GM21528 (cell line): Measurements from ENCODE around the gene IL10.

Experiments used
- ATAC-seq: cut with Tn5 transposase; IDR thresholded peaks from one replicate; pipeline ENCODE4 v1.9.1; 2021; ENCODE audit warnings: mild to moderate bottlenecking, moderate library complexity; ENCODE audit not compliant: unreplicated experiment, low FRiP score

IL10 gene

DNA sequence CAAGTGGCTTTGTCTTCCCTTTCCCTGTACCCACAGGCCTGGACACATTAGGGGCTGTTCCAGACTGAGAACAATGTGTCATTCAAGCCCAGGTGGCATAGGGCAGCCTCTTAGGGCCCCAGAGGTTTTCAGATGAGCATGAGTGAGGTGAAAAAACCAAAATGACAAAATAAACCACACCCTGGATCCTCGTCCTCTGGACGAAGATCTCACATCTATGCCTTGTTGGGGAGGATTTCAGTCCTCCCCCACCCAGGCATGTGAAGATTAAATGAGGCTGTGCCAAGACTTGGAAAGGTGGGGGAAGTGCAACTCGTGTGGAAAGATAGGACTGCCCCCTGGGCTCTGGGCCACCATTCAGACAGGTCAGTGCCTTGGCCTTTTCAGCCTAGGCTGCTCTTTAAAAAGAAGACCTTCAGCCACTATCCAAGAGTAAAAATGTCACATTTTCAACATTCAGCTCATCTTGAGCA, 34.5 kb downstream of the IL10 start:
- ATAC-seq: no peak

DNA sequence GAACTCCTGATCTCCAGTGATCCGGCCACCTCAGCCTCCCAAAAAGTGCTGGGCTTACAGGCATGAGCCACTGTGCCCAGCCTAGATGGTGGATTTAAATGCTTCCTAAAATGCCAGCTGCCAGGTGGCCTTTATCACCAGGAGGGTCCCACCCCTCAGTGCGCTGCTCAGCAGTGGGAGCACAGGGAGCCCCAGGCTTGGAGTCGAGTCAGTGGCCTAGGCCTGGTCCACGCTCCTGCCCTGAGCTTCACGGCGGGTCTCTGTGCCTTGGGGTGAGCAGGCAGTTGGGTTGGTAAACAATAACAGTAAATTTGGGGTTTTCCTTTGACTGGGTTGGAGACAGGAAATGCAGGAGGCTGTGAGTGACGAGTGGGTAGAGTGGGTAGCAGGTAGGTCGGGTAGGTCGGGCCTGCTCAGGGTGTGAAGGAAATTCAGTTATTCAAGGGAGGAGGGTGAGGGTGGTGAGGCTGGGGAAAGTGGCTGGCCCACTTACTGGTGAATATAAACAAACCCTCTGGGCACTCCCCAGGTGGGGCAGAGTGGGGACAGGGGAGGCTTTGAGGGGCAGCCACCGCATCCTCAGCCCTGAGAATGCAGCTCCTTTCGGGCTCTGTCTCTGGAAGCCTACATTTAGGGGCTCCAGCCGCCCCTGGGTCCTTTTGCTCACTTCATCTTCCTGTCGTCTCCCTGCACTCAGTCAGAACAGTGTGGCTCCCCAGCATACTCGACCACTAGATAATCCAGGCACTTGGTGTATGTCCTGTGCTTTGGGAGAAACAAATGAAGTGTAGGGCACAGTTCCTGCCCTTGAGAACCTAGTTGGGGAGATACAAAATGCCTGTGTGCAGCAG, 35.2 kb downstream of the IL10 start:
- ATAC-seq: no peak

DNA sequence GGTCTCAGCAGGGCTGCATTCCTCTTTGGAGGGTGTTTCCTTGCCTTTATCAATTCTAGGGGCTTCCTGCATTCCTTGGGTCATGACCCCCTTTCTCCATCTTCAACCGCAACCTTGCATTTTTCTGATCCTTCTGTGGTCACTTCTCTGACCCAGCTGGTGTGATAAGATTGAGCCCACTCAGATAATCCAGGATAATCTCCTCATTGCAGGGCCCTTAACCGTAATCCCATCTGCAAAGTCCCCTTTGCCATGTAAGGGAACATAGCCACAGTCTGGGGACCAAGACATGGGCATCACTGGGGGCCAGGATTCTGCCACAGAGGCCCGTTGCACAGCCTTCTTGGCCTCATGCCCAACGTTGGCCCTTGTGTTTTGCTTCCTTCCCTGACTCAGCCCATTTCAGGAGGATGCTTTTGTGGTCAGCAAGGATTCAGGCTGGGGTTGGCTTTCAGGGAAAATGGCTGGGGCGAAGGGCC, 36.7 kb downstream of the IL10 start:
- no peak for ATAC-seq

DNA sequence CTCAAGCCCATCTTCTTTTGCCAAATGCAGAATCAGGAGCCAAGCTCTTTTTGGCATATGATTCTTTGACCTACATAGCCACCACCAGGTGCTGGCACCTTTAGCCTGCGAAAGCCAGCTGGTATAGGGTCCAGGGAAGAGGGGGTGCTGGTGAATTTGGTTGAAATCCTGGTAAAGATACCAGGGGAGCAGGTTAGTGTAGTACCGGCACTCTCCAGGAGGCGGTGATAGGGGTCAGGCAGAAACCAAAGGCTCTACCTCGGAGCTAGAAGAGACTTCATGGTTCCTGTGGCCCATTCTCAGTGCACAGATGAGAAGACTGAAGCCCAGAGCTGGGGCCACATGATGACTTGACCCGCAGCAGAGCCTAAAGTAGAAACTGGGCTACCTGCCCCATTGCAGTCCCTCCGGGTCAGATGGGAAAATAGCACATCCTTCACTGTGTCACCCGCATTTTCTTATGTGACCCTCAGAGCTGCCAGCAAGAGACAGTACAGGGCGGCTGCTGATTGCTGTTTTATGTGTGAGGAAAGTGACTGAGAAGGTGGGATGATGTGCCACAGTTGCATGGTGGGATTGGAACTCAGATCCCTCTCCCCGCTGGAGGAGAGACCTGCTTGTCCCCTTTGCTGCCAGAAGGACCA, 37.7 kb downstream of the IL10 start:
- ATAC-seq: no peak

DNA sequence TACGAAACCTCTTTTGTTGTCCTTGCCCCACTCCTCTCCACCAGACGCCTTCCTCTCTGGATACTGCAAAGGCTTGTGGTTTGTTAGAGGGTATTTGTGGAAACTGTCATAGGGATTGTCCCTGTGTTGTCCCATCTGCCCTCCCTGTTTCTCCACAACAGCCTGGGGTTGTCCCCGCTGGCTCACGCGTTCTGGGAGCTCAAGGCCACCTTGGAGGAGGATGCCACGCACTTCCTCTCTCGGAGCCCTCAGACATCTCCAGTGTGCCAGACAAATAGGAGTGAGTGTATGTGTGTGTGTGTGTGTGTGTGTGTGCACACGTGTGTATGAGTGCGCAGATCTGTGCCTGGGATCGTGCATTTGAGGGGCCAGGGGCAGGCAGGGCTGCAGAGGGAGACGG, 39.3 kb downstream of the IL10 start:
- ATAC-seq: no peak

DNA sequence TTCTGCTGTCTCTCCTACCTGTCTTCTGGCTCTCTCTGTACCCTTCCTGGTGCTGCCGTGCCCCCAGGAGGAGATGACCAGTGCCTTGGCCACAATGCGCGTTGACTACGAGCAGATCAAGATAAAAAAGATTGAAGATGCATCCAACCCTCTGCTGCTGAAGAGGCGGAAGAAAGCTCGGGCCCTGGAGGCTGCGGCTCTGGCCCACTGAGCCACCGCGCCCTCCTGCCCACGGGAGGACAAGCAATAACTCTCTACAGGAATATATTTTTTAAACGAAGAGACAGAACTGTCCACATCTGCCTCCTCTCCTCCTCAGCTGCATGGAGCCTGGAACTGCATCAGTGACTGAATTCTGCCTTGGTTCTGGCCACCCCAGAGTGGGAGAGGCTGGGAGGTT, 39.8 kb downstream of the IL10 start:
- ATAC-seq: no peak

DNA sequence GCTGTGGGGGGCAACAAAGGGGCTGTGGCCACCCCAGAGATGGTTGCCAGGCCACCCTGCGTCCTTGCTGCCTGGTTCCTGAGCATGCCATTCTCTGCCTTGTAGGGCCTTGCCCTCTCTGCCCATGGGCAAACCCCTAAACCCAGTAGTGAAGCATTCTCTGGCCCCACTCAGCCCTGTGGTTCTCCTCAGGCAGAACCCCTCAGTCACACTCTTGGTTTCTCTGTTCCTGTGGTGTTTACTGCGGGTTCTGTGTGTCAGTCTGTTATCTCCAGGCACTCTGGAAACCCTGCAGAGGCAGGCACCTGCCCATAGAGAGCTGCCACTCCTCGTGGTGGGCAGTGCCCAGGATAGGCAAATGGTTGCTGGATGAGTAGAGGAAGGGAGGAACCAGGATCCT, 42.8 kb downstream of the IL10 start:
- ATAC-seq: no peak

DNA sequence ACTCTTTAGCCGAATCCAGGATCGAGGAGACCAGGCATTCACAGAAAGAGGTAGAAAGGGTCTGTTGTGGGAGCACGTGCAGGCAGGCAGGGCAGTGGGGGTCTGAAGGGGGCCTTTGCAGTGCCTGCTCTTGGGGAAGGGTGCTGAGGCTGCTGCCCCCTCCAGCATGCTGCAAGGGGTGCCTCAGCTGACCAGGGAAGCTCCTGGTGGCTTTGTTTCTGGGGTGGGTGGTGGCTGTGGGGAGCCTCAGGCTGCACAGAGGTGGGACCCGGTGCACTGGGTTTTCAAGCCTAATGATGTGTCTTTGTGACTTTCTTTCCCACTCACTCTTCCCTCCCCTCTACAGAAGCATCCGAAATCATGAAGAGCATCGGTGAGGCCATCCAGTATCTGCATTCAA, 43.2 kb downstream of the IL10 start:
- ATAC-seq: no peak

DNA sequence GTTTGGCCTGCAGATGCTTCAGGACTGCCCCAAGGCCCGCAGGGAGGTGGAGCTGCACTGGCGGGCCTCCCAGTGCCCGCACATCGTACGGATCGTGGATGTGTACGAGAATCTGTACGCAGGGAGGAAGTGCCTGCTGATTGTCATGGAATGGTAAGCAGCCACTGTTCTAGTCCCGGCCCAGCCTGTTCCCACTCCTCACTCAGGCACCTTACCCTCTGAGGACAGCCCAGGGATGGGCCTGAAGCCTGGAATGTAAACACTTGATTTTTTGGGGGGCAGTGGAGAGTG, 43.7 kb downstream of the IL10 start:
- no peak for ATAC-seq

DNA sequence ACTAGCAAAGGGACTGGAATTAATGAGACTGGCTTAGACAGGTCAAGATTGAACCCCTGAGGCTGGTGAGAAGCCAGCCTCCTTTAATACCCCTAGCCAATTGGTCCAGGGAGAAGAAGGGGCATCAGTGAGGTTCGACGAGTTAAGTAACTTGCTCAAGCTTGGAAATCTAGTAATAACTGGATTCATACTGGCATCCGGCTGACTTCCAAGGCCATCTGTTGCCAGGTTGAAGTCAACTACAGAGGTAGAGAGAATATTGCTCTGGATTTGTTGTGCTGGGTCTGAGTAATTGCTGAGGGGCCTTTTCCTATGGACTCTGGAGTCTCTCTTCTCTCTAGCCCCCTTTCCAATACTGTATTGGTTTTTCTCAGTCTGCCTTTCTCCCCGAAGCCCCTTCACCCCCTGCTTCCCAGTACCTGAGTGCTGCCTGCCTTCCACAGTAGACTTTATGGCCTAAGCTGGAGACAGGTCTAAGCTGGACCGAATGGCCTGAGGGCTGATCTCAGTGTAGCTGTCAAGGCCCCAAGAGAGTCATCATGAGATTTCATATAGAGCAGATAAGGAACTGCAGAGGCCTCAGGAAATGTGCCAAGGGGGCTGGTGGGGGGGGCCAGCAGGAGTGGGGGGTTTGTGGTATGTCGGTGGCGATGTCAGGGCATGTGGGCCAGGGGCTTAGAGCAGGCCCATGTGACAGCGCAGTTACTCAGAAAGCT, 44.2 kb downstream of the IL10 start:
- no peak for ATAC-seq

DNA sequence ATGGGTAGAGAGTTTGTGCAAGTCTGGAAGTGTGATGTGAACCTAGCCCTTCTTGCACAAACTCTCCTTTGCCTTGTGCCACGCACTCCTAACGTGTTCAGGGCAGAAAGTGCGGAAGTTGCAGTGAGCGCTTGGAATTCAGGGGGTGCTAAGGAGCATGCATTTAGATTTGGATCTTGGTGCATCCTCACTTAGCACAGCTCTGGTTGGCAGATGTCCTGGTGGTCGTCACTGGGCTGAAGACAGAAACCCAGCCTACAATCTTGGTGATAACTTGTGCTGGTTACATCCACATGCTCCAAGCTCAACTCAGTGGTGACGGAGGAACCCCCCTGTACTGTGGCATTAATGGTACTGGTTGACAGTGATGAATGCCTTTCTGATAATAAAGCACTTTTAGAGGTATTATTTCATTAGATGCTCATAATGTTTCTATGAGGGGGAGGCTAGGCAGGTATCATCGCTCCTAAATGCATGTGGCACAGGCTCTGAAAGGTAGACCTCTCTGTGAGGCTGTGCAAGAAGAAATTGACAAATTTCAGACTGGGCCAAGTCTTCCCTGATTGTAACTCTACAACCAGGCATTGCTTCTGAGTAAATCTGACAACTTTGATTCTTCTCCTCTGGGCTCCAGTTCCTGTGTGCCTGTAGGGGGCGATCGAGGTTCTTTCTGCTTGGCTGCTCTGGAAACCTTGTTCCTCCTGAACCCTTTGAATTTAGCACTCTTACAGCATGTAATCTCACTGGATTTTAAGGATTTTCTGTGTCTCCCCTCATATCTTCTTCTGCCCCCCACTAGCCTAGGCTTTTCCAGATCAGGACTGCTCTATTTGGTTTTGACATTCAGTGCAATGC, 47.0 kb downstream of the IL10 start:
- no peak for ATAC-seq

DNA sequence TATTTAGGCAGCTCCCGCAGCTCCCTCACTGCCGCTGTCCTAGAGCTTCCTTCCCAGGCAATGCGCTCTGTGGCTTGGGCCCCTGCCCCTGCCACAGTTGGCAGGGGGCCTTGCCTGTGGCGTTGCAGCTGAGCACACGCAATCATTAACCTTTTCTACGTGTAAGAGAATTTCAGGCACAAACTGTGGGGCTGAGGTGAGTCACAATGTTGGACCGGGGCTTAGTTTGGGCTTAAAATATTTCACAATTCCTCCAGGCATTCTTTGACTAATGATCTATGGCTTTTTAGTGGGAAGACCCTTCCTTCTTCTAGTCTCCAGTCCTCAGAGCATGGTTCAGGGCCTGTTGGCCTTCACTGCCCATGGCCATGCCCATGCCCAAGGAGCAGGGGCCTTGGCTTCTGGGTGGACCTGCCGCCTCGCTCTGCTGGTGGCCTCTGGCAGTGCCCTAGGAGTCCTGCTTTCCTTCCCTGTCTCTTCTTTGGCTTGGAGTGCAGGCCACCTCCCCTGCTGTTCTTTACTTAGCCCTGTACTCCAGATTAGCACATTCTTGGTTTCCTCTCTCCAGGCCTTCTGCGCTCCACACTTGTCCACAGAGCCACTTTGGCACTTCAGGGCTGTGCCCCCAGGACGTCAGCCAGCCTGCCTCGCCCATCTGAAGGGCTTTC, 48.4 kb downstream of the IL10 start:
- ATAC-seq: no peak

DNA sequence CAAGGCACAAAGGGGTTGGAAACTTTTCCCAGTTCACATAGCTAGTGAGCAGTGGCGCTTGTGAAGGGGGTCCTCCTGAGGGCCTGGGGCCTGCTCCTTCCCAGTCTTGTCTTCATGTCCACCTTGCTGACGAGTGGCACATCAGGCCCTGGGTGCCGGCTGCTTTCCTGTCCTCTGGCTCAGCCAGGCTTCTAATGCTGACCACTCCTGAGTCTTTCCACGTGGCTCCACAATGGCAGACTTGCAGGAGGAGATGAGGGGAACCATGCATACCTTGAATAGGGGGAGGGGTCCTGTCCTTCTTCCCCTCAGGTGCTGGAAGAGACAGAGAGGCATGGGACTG, 48.9 kb downstream of the IL10 start:
- no peak for ATAC-seq

DNA sequence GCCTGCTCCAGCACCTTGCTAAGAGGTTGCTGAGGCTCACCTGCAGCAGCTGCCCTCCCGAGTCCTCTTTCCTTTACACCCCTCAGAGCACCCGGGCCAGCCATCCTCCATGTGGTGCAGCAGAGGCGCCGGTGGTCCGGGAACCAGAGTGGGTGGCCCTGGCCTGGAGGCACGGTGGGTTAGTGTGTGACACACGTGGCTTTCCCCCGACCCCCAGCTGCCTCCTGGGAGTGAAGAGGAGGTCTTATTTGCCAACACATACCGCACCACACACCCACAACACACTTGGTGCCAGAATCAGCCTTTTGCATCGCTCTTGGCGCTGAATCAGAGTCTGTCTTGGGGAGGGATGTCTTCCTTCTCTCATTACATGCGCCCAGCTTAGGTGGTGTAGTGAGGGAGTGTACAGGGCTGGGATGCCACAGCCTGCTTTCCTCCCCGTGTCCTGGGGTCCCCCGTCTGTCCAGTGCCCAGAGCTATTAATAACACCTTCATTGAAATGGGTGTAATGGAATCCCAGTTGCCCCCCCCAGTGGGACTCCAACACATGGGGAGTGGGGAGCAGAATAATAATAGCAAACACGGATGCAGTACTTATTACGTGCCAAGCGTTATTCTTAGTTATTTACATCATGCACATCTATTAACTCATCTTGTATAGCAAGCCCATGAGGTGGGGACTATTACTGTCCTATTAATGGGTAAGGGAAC, 49.4 kb downstream of the IL10 start:
- ATAC-seq: no peak

DNA sequence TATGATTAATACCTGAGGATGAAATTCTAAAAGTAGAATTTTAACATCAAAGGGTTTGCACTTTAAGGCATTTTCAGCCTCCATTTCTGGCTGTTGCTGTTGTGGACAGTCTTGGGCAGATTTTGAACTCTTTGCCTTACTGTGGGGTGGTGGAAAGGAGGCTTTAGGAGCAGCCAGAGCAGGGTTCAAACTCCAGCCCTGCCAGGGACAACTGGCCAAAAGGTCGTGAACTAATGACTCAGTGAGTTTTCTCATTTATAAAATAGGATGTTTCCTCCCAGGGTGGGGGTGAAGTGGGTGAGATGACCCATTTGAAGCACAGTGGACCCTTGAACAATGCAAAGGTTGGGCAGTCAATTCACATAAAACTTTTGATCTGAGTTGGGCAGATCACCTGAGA, 50.8 kb downstream of the IL10 start:
- ATAC-seq: no peak

DNA sequence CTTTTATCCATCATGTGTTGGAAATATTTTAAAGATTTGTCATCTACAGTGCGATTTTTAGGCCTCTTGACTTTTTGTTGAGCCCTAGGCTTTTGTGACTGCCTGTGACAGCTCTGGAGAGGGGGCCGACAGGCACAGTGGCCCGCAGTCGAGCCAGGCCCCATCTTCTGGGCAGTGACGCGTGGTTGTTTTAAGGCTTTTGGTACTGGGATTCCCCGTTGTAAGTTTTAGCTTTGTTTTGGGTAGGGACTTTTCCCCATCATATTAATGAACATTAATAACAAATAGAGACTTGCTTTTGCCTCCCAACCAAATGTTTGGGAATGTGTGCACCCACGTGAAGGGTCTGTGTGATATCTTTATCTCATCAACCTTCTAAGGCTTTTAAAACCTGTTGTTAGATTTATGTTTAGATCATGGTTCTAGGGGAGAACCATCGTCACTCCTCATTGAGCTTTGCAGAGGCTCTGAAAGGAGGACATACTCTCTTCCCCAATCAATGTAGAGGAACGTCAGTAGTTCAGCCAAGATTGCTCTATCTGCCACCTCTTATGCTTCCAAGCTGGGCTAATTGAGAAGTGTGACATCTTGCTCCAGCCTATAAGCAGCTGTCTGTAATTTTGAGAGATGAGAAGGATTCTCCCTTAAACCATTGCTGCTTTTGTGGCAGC, 53.0 kb downstream of the IL10 start:
- ATAC-seq: no peak

DNA sequence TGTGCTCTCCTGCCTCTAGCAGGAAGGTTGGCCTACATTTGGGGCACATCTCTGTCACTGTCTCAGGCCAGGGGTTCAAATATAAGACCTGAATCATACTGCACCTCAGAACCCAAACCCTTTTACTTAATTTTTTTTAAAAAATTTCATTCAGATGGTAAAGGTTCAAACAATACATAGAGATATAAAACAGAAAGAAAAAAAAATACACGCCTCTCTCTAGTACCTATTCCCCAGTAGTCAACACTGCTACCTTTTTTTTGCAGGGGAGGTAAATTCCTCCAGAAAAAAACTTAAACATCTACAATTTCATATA, 54.7 kb downstream of the IL10 start:
- no peak for ATAC-seq
